OCI-LY7 (cell line): ENCODE measurements around the gene DISC1.

Experiments
- EZH2phosphoT487 ChIP-seq: fragments of 200-600 bp; sonication (generic); IDR thresholded peaks from 2 replicates; pipeline ENCODE4 v1.6.1; 2018; ENCODE audit warnings: low read depth, borderline replicate concordance, mild to moderate bottlenecking, mixed run types, antibody characterized with exemption, low read length, moderate library complexity, mixed read lengths
- TF ChIP-seq, protein P1 (sequence below): fragments of 200-600 bp; sonication (generic); conservative IDR thresholded peaks from 2 replicates; pipeline ENCODE4 v1.5.1; 2014; ENCODE audit warnings: mild to moderate bottlenecking, antibody characterized with exemption, low read length, moderate library complexity, mixed read lengths

DNA sequence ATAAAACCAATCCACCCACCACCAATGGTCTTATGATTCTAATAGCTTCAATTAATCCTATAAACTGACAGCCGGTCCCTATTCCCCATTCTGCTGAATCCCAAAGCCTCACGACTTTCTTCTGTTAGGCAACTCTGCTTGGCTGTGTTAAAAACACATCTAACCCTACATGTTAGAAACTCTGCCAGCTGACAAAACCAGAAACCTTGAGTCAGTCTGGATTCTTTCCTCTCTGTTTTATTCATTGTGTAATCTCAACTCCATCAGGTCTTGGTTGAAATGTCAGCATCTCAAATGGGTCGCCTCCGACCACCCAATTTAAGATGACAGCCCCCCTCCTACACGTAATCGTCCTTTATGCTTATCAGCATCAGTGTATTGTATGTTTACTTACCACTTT, 312.1 kb downstream of the DISC1 start:
- no peak for TF ChIP-seq EZH2phosphoT487
- TF ChIP-seq, protein P1, sequence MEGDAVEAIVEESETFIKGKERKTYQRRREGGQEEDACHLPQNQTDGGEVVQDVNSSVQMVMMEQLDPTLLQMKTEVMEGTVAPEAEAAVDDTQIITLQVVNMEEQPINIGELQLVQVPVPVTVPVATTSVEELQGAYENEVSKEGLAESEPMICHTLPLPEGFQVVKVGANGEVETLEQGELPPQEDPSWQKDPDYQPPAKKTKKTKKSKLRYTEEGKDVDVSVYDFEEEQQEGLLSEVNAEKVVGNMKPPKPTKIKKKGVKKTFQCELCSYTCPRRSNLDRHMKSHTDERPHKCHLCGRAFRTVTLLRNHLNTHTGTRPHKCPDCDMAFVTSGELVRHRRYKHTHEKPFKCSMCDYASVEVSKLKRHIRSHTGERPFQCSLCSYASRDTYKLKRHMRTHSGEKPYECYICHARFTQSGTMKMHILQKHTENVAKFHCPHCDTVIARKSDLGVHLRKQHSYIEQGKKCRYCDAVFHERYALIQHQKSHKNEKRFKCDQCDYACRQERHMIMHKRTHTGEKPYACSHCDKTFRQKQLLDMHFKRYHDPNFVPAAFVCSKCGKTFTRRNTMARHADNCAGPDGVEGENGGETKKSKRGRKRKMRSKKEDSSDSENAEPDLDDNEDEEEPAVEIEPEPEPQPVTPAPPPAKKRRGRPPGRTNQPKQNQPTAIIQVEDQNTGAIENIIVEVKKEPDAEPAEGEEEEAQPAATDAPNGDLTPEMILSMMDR, result no peak
